ENCODE data around the gene CD163.

DNA sequence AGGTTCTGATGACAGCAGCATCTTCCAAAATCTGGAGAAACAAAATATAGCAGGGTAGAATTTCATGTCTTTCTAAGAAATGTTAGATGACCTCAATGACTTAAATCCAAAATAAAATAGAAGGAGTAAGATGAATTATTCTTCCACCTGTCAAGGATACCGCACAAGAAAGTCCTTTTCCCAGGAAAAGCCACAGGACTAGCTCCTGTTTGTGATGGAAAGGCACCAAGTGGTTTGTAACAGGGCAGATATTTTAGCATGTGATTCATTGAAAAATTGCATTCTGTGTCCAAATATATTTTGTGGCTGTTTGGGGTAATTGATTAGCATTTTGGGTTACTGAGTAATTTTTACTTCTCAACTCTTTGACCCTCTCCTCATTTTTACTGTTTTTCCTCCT lies 62.4 kb downstream of the CD163 start:
- TF ChIP-seq, protein P1, sequence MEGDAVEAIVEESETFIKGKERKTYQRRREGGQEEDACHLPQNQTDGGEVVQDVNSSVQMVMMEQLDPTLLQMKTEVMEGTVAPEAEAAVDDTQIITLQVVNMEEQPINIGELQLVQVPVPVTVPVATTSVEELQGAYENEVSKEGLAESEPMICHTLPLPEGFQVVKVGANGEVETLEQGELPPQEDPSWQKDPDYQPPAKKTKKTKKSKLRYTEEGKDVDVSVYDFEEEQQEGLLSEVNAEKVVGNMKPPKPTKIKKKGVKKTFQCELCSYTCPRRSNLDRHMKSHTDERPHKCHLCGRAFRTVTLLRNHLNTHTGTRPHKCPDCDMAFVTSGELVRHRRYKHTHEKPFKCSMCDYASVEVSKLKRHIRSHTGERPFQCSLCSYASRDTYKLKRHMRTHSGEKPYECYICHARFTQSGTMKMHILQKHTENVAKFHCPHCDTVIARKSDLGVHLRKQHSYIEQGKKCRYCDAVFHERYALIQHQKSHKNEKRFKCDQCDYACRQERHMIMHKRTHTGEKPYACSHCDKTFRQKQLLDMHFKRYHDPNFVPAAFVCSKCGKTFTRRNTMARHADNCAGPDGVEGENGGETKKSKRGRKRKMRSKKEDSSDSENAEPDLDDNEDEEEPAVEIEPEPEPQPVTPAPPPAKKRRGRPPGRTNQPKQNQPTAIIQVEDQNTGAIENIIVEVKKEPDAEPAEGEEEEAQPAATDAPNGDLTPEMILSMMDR (IDR thresholded peaks at IDR 0.05): no peak
- TF ChIP-seq POLR2A (IDR thresholded peaks at IDR 0.05): no peak

Data from testis (tissue), 2 donors.